ENCODE measurements around the gene METTL26. TPM values are rescaled to one million over a fixed set of nuclear protein-coding genes. Genes with fewer than 3 reads are reported as not detected.

Gene METTL26
- total and polyA plus RNA-seq, 10 of the 15 experiments (the other 5 are each of a cell fraction or from before 2014, with no cell fraction given), result 5.4 to 163 (median 79.3) TPM

DNA sequence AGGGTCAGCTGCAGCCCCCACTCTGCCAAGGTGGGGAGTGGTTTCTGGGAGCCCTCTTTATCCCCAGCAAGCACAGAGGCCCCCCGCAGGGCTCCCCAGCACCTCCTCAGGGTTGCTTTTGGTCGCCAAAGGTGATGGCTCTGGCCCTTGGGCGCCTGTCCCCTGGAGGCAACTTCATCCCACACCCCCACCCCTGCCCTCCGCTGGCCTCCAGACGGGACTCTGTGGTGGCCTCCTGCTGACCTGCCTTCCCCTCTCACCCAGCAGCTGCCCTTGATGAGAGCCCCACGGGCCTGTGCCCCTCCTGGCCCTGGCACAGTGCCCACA is 24.0 kb upstream of the METTL26 start:
- Histone ChIP-seq H3K9me3 (replicated peaks; ENCODE audit: control insufficient read depth, insufficient read depth, low read length) (no peaks in the 10 kb centered on the region), H3K79me2 (ENCODE audit: control insufficient read depth, insufficient read depth, low read length) (no peaks in the 10 kb centered on the region), H3K4me3 (no peak overlapping the region), H3K4me2 (ENCODE audit: control insufficient read depth, insufficient read depth) (no peak overlapping the region), H2AFZ (ENCODE audit: control insufficient read depth, low read depth, low read length) (no peak overlapping the region), H3K9ac (ENCODE audit: control insufficient read depth, insufficient read depth, low read length) (no peak overlapping the region; the same call in 1 of the 2 replicates), H3K4me1 (ENCODE audit: control insufficient read depth, insufficient read depth, low read length) (peaks cover 3% of the 10 kb centered on the region; the same call in 1 of the 2 replicates), H3K36me3 (ENCODE audit: control insufficient read depth in 2 of 2, insufficient read depth in 2 of 2, low read length in 1 of 2) (no peaks in the 10 kb centered on the region; a peak in 2 of 4 replicates), H3K27me3 (replicated peaks in 1 of 2; ENCODE audit: control insufficient read depth in 2 of 2, insufficient read depth in 2 of 2, low read length in 1 of 2) (no peaks in the 10 kb centered on the region), H4K20me1 (ENCODE audit: control insufficient read depth, insufficient read depth) (no peaks in the 10 kb centered on the region), H3K27ac (ENCODE audit: control insufficient read depth, insufficient read depth) (no peak overlapping the region)
- WGBS (ENCODE audit: insufficient coverage, insufficient replicate concordance, low lambda C conversion rate, missing lambda C conversion rate), result 82% methylated on average over 6 of the region's 6 CpGs
- DNase-seq (ENCODE audit: low read depth, low spot score) (no peak), ATAC-seq (no peak), FAIRE-seq (no peak)
- CTCF ChIA-PET, result interaction anchor here (0.6 to 1.4 kb wide), 4 partner anchors 9 to 811 kb away, joined by 3 to 5 read pairs (median 4); partner anchors contain the start of gene METTL26
- in situ Hi-C loops (cut with MboI), result loop anchor here (10.0 kb wide), 1 partner anchor 265 kb away; the partner anchor contains the start of gene NME4
- TF ChIP-seq NFYA (IDR thresholded peaks at IDR 0.05; ENCODE audit: borderline replicate concordance, low read depth, low read length) (no peak), EGR1 (IDR thresholded peaks at IDR 0.05; ENCODE audit: borderline replicate concordance in 1 of 2, low read depth in 2 of 2, low read length in 2 of 2) (no peak), NFXL1 (IDR thresholded peaks at IDR 0.05; ENCODE audit: borderline replicate concordance) (no peak), SREBF2 (IDR thresholded peaks at IDR 0.05; ENCODE audit: low read length) (no peak), HCFC1 (IDR thresholded peaks at IDR 0.05; ENCODE audit: low read length) (no peak), ZNF207 (IDR thresholded peaks at IDR 0.05; ENCODE audit: borderline replicate concordance) (no peak)
- TF ChIP-seq, protein P1, sequence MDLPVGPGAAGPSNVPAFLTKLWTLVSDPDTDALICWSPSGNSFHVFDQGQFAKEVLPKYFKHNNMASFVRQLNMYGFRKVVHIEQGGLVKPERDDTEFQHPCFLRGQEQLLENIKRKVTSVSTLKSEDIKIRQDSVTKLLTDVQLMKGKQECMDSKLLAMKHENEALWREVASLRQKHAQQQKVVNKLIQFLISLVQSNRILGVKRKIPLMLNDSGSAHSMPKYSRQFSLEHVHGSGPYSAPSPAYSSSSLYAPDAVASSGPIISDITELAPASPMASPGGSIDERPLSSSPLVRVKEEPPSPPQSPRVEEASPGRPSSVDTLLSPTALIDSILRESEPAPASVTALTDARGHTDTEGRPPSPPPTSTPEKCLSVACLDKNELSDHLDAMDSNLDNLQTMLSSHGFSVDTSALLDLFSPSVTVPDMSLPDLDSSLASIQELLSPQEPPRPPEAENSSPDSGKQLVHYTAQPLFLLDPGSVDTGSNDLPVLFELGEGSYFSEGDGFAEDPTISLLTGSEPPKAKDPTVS (IDR thresholded peaks at IDR 0.05; ENCODE audit: low read depth, low read length), result no peak
- TF ChIP-seq, protein P2, sequence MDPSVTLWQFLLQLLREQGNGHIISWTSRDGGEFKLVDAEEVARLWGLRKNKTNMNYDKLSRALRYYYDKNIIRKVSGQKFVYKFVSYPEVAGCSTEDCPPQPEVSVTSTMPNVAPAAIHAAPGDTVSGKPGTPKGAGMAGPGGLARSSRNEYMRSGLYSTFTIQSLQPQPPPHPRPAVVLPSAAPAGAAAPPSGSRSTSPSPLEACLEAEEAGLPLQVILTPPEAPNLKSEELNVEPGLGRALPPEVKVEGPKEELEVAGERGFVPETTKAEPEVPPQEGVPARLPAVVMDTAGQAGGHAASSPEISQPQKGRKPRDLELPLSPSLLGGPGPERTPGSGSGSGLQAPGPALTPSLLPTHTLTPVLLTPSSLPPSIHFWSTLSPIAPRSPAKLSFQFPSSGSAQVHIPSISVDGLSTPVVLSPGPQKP (IDR thresholded peaks at IDR 0.05; ENCODE audit: low read depth, low read length), result no peak
- TF ChIP-seq, protein P3, sequence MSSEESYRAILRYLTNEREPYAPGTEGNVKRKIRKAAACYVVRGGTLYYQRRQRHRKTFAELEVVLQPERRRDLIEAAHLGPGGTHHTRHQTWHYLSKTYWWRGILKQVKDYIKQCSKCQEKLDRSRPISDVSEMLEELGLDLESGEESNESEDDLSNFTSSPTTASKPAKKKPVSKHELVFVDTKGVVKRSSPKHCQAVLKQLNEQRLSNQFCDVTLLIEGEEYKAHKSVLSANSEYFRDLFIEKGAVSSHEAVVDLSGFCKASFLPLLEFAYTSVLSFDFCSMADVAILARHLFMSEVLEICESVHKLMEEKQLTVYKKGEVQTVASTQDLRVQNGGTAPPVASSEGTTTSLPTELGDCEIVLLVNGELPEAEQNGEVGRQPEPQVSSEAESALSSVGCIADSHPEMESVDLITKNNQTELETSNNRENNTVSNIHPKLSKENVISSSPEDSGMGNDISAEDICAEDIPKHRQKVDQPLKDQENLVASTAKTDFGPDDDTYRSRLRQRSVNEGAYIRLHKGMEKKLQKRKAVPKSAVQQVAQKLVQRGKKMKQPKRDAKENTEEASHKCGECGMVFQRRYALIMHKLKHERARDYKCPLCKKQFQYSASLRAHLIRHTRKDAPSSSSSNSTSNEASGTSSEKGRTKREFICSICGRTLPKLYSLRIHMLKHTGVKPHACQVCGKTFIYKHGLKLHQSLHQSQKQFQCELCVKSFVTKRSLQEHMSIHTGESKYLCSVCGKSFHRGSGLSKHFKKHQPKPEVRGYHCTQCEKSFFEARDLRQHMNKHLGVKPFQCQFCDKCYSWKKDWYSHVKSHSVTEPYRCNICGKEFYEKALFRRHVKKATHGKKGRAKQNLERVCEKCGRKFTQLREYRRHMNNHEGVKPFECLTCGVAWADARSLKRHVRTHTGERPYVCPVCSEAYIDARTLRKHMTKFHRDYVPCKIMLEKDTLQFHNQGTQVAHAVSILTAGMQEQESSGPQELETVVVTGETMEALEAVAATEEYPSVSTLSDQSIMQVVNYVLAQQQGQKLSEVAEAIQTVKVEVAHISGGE (CRISPR knock-in tag; IDR thresholded peaks at IDR 0.05), result no peak
- TF ChIP-seq, protein P4, sequence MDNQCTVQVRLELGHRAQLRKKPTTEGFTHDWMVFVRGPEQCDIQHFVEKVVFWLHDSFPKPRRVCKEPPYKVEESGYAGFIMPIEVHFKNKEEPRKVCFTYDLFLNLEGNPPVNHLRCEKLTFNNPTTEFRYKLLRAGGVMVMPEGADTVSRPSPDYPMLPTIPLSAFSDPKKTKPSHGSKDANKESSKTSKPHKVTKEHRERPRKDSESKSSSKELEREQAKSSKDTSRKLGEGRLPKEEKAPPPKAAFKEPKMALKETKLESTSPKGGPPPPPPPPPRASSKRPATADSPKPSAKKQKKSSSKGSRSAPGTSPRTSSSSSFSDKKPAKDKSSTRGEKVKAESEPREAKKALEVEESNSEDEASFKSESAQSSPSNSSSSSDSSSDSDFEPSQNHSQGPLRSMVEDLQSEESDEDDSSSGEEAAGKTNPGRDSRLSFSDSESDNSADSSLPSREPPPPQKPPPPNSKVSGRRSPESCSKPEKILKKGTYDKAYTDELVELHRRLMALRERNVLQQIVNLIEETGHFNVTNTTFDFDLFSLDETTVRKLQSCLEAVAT (IDR thresholded peaks at IDR 0.05), result no peak
- SMC1A ChIA-PET (ENCODE audit: uncharacterized antibody, unreplicated experiment), result no interaction called here
- BruUV-seq (replicated peaks), result no TSS peak
- intact Hi-C loops (cut with micrococcal nuclease; ENCODE audit: unreplicated experiment), result loop anchor here (1.0 to 10.0 kb wide), 2 partner anchors 81 to 265 kb away; partner anchors contain the start of gene NME4
- RAD21 ChIA-PET (ENCODE audit: unreplicated experiment), result interaction anchor here (1.0 kb wide), 1 partner anchor 12 kb away, joined by 7 read pairs; no protein-coding TSS in a partner anchor
- POLR2A ChIA-PET, result no interaction called here

Data from GM12878 (cell line).